ENCODE results near the gene RFPL2. TPM values are rescaled to one million over a fixed set of nuclear protein-coding genes. Genes with fewer than 3 reads are reported as not detected.

Gene RFPL2
- total RNA-seq, 4 donors from 2014 or later, result not detected

DNA sequence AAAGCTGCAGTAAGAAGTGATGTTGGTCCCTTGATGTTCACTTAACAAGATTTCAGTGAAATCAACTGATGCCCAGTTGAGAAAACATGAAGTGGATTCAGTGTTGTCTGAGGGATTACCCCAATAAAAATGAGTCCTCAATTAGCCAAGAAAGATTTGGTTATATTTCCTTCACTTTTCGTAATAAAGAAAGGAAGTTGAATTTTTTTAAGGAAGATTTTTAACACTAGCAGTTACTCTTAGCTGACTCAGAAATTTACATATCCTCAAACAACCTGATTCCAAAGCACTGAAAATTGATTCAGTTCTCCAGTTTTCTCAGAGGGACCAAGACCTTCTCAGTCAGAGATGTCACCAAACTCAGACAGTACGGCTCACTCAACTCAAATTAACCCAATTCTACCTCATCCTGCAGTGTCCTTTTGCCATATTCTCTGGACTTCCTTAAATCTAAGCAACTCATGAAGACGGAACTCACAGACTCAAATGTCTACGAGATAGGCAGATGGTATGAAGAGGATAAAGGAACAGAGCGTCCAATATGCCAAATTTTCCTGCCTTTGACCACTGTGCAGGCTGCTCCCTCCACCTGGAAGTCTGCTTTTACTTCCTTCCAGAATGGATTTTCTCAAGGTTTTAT is 27.4 kb upstream of the RFPL2 start:
- no peaks in the 10 kb centered on the region for H3K27me3 ChIP-seq
- TF ChIP-seq POLR2A (IDR thresholded peaks at IDR 0.05), result no peak
- TF ChIP-seq CTCF (IDR thresholded peaks at IDR 0.05), result no peak
- no peaks in the 10 kb centered on the region for H3K36me3 ChIP-seq
- no peak for DNase-seq
- no peaks in the 10 kb centered on the region for H3K4me1 ChIP-seq
- no peak overlapping the region for H3K27ac ChIP-seq
- intact Hi-C loops (cut with DNase I; ENCODE audit: low total_unique reads), result no loop called here
- no peak overlapping the region for H3K4me3 ChIP-seq
- no peaks in the 10 kb centered on the region for H3K9me3 ChIP-seq

DNA sequence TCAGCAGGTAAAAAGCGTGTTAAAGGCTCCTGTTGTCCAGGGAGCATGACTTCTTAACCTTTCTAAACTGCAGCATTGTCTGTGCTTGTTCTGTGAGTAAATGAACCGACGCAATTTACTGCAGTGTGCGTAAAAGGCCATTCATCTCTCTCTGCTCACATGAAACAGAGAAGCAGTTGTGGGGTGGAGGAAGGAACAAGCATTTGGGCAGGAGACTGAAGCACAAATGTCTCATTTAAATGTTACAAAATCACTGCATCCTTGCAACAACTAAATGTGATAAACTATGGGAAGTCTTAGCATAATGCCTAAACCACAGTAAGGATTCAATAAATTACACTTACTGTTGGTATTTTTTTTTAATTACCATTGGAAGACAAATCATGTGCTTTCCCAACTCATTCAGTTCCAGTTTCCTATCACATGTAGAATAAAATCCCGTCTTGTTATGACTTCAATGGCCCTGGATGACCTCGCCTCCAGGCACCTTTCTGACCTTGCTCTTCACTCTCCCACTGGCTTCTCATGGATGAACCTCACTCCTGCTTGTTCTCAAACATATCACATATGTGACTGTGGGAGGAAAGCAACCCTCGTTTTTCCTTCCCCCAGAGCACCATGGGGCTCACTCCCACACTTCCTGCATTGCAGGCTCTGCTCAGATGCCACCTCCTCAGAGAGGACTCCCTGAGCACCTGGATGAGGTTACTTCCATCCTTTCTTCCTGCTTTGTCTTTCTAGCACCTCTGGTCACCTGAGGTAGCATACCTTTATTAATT is 21.6 kb upstream of the RFPL2 start:
- Histone ChIP-seq H3K36me3 (no peaks in the 10 kb centered on the region), H3K9me3 (no peaks in the 10 kb centered on the region), H3K4me3 (no peak overlapping the region), H3K27me3 (no peaks in the 10 kb centered on the region), H3K4me1 (no peaks in the 10 kb centered on the region), H3K27ac (no peak overlapping the region)
- TF ChIP-seq CTCF (IDR thresholded peaks at IDR 0.05) (no peak), POLR2A (IDR thresholded peaks at IDR 0.05) (no peak)
- intact Hi-C loops (cut with DNase I; ENCODE audit: low total_unique reads), result no loop called here
- DNase-seq, result no peak

DNA sequence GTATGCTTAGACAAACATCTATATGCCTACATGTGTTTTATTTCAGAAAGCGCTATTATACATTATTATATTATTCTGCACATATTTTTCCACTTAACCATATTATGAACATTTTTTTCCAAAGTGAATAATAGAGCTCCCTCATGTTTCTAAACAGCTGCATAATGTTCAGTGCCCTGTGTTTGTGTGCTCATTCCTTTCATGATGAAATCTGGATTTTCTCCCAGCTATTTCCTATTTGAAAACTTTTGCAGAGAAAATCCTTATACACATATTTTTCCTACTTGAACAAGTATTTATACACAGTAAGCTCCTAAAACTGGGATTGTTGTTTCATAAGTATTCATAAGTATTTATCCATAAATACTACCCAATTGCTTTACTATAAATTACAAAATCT is 18.1 kb upstream of the RFPL2 start:
- Histone ChIP-seq H3K27me3 (no peaks in the 10 kb centered on the region), H3K27ac (no peak overlapping the region), H3K36me3 (no peaks in the 10 kb centered on the region), H3K4me1 (no peaks in the 10 kb centered on the region), H3K4me3 (no peak overlapping the region), H3K9me3 (no peaks in the 10 kb centered on the region)
- no peak for DNase-seq
- TF ChIP-seq CTCF (IDR thresholded peaks at IDR 0.05) (no peak), POLR2A (IDR thresholded peaks at IDR 0.05) (no peak)
- intact Hi-C loops (cut with DNase I; ENCODE audit: low total_unique reads), result no loop called here

DNA sequence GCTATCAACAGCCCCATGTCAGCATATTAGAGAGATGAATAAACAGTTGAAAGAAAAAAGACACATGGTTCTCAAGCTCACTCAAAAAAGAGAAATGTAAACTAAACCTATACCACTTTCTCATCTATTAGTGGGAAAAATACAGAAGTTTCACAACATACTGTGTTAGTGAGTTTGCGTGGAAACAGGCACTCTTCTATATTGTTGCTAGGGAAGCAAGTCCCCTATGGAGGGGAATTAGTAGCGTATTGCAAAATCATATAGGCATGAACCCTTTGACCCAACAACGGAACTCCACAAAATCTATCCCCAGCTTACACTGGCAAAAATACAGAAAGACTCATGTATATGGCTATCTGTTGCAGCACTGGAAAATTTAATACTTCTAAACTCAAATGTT is 14.2 kb upstream of the RFPL2 start:
- H3K9me3 ChIP-seq, result no peaks in the 10 kb centered on the region
- H3K4me1 ChIP-seq, result no peaks in the 10 kb centered on the region
- H3K36me3 ChIP-seq, result no peaks in the 10 kb centered on the region
- H3K4me3 ChIP-seq, result no peak overlapping the region
- no peak overlapping the region for H3K27ac ChIP-seq
- TF ChIP-seq POLR2A (IDR thresholded peaks at IDR 0.05) (no peak), CTCF (IDR thresholded peaks at IDR 0.05) (no peak)
- H3K27me3 ChIP-seq, result peaks cover 0 to 6% of the 10 kb centered on the region in 2 donors
- intact Hi-C loops (cut with DNase I; ENCODE audit: low total_unique reads), result no loop called here
- no peak for DNase-seq

GRCh38 chr22:32218470-32218869 is 13.6 kb upstream of the RFPL2 start:
- intact Hi-C loops (cut with DNase I; ENCODE audit: low total_unique reads), result no loop called here
- Histone ChIP-seq H3K4me3 (no peak overlapping the region), H3K36me3 (no peaks in the 10 kb centered on the region), H3K9me3 (no peaks in the 10 kb centered on the region), H3K27ac (no peak overlapping the region), H3K4me1 (no peaks in the 10 kb centered on the region), H3K27me3 (peaks cover 0 to 6% of the 10 kb centered on the region in 2 donors)
- TF ChIP-seq CTCF (IDR thresholded peaks at IDR 0.05) (no peak), POLR2A (IDR thresholded peaks at IDR 0.05) (no peak)
- no peak for DNase-seq
